ENCODE data around the gene CD3E.

CD3E gene

GRCh38 chr11:118304568-118305248 is at the start of gene CD3E:
Gene CD3E (plus strand): TSS chr11:118304730. CDS start chr11:118304953, 223 bp downstream.
- in situ Hi-C loops (cut with HindIII; ENCODE audit: low sequenced_read_pairs), result no loop called here

- in situ Hi-C loops (cut with HindIII; ENCODE audit: low sequenced_read_pairs), result loop anchor here (5.0 kb wide), 2 partner anchors 36 to 86 kb away; no protein-coding TSS in a partner anchor
These were observed 46.1 kb upstream of the CD3E start for GRCh38 chr11:118258410-118258809.

- in situ Hi-C loops (cut with HindIII; ENCODE audit: low sequenced_read_pairs), result loop anchor here (5.0 kb wide), 2 partner anchors 37 to 87 kb away; no protein-coding TSS in a partner anchor
These were observed 45.4 kb upstream of the CD3E start for GRCh38 chr11:118259138-118259537.

- in situ Hi-C loops (cut with HindIII; ENCODE audit: low sequenced_read_pairs), result no loop called here
These were observed 44.2 kb upstream of the CD3E start for GRCh38 chr11:118260353-118260752.

GRCh38 chr11:118263112-118263511 is 41.4 kb upstream of the CD3E start:
- in situ Hi-C loops (cut with HindIII; ENCODE audit: low sequenced_read_pairs), result no loop called here

- in situ Hi-C loops (cut with HindIII; ENCODE audit: low sequenced_read_pairs), result no loop called here
These were observed 40.6 kb upstream of the CD3E start, which contains the start of gene MPZL2 for GRCh38 chr11:118263695-118264568. Gene MPZL2 (minus strand): TSS chr11:118264297. CDS start chr11:118264153, 144 bp downstream.

GRCh38 chr11:118264569-118265465 is 39.7 kb upstream of the CD3E start:
- in situ Hi-C loops (cut with HindIII; ENCODE audit: low sequenced_read_pairs), result no loop called here

- in situ Hi-C loops (cut with HindIII; ENCODE audit: low sequenced_read_pairs), result no loop called here
These were observed 38.6 kb upstream of the CD3E start for GRCh38 chr11:118265954-118266353.

GRCh38 chr11:118267486-118267885 is 37.0 kb upstream of the CD3E start:
- in situ Hi-C loops (cut with HindIII; ENCODE audit: low sequenced_read_pairs), result no loop called here

- in situ Hi-C loops (cut with HindIII; ENCODE audit: low sequenced_read_pairs), result no loop called here
These were observed 32.5 kb upstream of the CD3E start for GRCh38 chr11:118272001-118272400.

GRCh38 chr11:118274186-118274585 is 30.3 kb upstream of the CD3E start:
- in situ Hi-C loops (cut with HindIII; ENCODE audit: low sequenced_read_pairs), result no loop called here

GRCh38 chr11:118275176-118275575 is 29.4 kb upstream of the CD3E start:
- in situ Hi-C loops (cut with HindIII; ENCODE audit: low sequenced_read_pairs), result loop anchor here (5.0 kb wide), 1 partner anchor 87 kb away; no protein-coding TSS in a partner anchor

- in situ Hi-C loops (cut with HindIII; ENCODE audit: low sequenced_read_pairs), result loop anchor here (5.0 kb wide), 1 partner anchor 86 kb away; no protein-coding TSS in a partner anchor
These were observed 28.1 kb upstream of the CD3E start for GRCh38 chr11:118276422-118276821.

GRCh38 chr11:118277312-118277711 is 27.2 kb upstream of the CD3E start:
- in situ Hi-C loops (cut with HindIII; ENCODE audit: low sequenced_read_pairs), result loop anchor here (5.0 kb wide), 1 partner anchor 85 kb away; no protein-coding TSS in a partner anchor

- in situ Hi-C loops (cut with HindIII; ENCODE audit: low sequenced_read_pairs), result loop anchor here (5.0 kb wide), 1 partner anchor 79 kb away; no protein-coding TSS in a partner anchor
These were observed 23.2 kb upstream of the CD3E start for GRCh38 chr11:118281284-118281683.

GRCh38 chr11:118282606-118283005 is 21.9 kb upstream of the CD3E start:
- in situ Hi-C loops (cut with HindIII; ENCODE audit: low sequenced_read_pairs), result loop anchor here (5.0 kb wide), 1 partner anchor 80 kb away; no protein-coding TSS in a partner anchor

GRCh38 chr11:118283037-118283636 is 21.4 kb upstream of the CD3E start:
- in situ Hi-C loops (cut with HindIII; ENCODE audit: low sequenced_read_pairs), result loop anchor here (5.0 kb wide), 1 partner anchor 81 kb away; no protein-coding TSS in a partner anchor

- in situ Hi-C loops (cut with HindIII; ENCODE audit: low sequenced_read_pairs), result loop anchor here (5.0 kb wide), 1 partner anchor 82 kb away; no protein-coding TSS in a partner anchor
These were observed 20.7 kb upstream of the CD3E start for GRCh38 chr11:118283756-118284350.

GRCh38 chr11:118286545-118286944 is 18.0 kb upstream of the CD3E start:
- in situ Hi-C loops (cut with HindIII; ENCODE audit: low sequenced_read_pairs), result no loop called here

Data from endothelial cell of hepatic sinusoid (primary cell).